SK-N-MC (cell line): Measurements from ENCODE around the gene SEC31B.

ENCODE experiments used
- EZH2 ChIP-seq: fragments of 200-600 bp; sonication (generic); IDR thresholded peaks from one replicate; pipeline ENCODE4 v1.6.1; 2017; ENCODE audit warnings: antibody characterized with exemption
- FOXP2 ChIP-seq: optimal IDR thresholded peaks from 2 replicates; pipeline ENCODE3; 2011; ENCODE audit warnings: mild to moderate bottlenecking, moderate library complexity; ENCODE audit not compliant: insufficient read depth; ENCODE audit errors: extremely low read length, control extremely low read depth
- POLR2AphosphoS5 ChIP-seq: IDR thresholded peaks from 2 replicates; pipeline ENCODE4 v1.6.1; 2012; ENCODE audit warnings: mild to moderate bottlenecking, low read depth, low read length, borderline replicate concordance

DNA sequence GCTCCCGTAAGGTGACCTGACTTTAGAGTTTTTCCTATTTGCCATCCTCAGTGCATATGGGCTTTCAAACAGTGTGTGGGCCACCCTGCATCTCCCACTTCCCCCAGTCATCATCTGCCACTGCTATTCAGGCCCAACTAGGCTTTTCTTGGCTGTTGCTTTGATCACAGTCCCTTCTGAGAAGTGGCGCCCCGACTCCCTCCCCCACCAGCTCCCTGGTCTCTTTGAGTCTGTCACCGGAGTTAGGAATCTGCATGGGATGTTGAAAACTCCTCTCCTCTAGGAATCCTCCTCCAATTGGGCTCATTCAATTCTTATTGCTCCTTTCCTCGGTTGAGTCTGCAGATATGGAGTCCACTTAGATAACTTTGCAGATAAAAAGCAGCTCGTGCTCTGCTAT is 48.2 kb upstream of the SEC31B start:
- no peak for TF ChIP-seq EZH2
- no peak for TF ChIP-seq POLR2AphosphoS5
- no peak for TF ChIP-seq FOXP2
